ENCODE measurements around the gene KIF5C.

The KIF5C gene

DNA sequence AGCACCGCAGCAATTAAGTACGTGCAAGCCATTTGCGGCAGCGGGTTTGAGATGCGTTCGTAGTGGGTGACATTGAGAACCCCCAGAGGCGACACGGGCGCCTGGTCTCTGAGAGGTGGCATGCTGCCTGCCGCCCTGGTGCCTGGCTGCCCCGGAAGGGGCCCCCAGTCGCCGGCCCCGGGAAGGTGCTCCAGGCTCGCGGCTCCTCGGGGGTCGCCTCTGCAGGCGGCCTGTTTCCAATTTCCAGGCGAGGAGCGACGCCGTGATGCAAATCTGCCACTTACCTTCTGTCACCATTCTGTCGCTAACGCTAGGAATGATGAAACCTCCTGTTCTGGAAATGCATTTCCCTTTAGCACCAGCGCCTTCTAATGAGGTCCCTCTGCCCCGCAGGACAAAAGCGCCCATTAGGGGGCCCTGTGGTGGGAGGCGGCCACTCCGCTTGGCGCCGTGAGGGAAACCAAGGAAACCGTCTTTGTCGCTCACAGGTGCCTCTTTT is 13.0 kb downstream of the KIF5C start:
- no peak for DNase-seq

DNA sequence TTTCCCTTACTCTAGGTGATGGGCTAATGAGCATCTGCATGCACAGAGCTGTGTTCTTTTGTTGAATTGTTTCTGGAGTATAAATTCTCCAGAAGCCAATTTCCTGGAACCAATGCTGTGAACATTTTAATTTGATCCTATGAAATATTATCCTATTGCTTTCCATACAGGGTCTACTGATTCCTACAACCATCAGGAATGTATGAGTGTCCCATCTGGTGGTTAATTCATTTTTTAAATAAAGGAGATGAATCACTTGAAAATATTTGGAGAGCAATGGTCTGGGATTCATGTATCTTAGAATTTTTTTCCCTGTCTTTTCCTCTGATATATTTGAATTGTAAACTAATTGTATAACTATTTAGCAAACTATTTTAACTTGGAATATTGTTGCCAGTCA is 14.0 kb downstream of the KIF5C start:
- DNase-seq, result no peak

DNA sequence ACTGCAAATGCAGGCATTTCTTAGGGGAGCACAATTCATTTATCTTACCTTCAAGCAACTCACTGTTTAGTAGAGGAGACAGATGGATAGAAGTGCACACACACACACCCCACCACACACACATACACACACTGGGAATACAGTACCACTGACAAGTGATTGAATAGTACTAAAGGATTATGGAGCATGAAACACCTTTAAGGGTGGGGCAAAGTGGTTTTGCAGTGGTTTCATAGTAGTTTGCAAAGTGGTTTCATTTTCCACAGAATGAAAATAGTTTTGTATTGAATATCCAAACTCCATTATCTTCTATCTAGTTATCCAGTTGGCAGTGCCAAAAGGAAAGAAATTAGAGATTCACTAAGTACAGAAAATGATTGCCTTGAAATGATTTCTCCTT is 18.9 kb downstream of the KIF5C start:
- DNase-seq, result no peak

DNA sequence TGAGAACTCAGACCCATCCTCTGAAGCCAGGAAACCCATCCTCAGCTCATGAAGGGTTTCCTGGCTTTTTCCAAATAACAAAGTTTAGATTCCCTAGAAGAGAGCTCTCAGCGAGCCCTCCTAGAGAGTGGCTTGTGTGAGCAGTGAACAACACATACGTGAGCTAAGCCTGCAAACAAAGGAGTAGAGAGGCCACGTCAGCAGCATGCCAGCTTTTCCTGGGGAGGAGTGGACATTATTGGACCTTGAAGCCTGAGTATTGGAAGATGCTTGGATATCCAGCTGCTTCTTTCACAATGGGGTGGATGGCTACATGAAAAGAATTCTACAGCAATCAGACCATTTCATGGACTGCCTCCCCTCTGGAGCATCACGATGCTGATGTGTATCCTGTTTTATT is 21.1 kb downstream of the KIF5C start:
- DNase-seq, result peak; percentile 54

DNA sequence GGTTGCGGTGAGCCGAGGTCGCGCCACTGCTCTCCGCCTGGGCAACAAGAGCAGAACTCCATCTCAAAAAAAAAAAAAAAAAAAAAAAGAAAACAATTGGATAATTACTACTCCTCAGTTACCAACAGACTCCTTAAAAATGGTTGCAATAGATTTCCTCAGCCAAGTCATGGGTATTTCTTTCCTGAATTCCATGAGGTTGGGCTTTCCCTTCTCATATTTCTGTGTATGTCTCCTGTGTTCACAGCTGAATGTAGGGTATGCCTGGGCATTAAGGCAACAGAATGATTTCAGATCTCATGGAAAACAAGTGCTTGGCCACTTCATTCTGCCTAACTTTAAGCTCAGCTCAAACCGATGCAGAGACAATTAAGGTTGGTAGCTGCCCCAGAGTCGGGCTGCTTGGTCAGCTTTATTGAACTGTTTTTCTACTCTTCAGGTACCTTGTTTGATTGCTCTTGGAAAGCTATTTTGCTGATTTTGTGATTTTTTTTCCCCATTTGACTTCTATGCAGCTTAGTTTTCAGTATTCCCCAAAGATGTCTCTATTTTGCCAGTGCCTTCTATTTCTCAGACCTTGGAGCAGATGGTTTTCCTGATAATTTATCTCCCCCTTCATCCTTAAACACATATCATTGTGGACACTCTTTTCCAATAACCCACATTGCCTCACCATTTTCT is 24.8 kb downstream of the KIF5C start:
- peak; percentile 10 for DNase-seq

DNA sequence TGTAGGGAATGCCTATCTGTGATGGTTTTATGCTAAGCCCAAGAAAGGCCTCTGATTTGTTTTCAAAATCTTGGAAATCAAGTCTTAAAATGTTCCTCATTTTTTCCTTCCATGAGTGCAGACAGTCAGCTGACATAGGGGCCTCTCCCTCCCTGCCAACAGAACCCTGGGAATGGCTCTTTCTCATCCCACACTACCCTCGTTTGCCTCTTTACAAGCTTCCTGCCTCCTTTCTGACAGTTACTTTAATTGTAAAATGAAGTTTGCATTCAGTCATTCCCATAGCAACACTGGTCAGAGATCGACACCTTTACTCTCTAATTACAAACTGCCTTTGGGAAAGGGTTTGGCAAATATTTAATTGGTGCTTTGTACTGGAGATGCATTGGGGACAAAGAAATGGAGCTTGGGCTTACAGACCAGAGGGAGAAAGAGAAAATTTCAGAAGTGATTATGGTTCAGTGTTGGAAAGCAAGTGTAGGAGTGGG is 25.4 kb downstream of the KIF5C start:
- no peak for DNase-seq

DNA sequence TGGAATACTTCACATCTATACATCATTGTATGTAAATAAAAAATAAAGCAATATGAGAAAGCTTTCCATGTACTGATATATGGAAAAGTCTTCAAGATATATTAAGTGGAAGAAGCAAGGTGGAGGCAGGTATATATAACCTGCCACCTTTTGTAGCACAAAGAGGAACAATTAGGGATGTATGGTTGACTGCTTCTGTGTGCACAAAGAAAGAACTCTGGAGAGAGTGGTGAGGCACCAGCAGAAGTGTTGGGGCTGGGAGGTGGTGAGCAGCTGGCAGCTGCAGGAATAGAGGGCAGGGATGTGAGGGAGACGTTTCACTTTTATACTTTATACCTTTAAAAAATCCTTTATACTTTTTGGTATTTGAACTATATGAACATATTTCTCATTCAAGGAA is 26.1 kb downstream of the KIF5C start:
- peak; percentile 79 for DNase-seq

DNA sequence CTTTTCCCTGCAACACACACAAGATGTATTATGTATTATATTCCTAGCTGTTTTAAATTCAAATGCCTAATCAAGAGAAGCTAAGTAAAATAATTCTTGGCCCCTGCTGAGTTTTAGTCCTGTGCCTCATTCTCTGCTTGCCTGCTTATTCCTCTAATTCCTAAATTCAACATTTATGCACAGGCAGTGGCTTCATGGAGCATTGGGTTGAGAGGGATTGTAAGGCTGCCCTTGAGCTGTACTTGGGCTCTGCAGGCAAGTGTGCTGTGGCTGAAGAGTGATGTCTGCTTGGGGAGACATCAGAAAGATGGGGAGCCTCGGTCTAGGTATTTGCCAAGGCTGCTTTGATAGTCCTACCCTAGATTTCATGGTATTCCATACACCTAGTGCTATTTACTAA is 27.8 kb downstream of the KIF5C start:
- DNase-seq, result no peak

DNA sequence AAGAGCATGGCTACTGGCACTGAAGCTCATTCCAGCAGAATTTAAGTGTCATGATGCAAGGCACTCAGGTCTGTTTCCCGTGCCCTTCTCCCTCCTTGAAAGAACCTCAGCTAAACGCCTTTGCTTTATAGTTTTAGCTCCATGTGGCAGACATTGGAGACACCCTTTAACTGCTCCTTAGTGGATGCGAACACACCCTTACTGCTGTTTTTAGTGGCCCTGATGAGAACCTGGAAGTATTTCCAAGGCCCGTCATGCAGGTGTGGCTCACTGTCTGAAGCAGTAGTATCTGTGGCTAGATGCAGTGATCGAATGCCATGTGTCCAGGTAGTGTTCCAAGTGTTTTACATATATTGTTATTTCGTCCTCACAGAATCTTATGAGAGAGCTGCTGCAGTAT is 28.3 kb downstream of the KIF5C start:
- no peak for DNase-seq

DNA sequence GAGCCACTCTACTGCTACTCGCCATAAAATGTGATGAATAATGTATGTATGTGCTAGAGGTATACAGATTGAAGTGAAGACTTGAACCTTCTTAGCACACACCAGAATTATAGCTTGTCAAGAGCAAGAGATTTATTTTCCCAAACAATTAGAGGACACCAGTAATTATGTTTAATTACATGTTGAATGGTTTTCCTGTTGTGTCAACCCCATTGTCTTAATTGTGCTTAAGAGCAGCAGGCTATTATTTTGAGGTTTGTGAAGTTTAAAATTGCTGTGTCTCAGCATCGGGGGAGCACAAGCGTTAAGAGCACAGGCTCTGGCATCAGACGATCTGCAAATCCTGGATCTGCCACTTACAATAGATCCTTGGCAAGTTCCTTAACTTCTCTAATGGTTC is 29.0 kb downstream of the KIF5C start:
- DNase-seq, result no peak

DNA sequence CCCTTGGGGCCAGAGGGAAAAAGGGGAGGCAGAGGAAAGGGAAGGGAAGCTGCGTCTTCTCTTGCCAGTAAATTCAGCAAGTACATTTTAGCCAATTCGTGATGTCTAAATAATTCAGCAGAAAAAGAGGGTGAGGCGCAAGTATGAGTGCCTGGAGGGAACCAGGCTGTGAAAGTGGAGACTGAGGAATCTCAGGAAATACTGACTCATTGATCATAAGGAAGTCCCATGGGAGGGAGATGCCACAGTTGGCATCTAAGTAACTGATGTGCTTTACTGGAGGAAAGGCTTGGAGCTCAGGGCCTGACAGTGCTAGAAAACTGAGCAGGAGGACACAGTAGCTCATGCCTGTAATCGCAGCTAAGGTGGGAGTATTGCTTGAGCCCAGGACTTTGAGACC is 31.1 kb downstream of the KIF5C start:
- DNase-seq, result no peak

DNA sequence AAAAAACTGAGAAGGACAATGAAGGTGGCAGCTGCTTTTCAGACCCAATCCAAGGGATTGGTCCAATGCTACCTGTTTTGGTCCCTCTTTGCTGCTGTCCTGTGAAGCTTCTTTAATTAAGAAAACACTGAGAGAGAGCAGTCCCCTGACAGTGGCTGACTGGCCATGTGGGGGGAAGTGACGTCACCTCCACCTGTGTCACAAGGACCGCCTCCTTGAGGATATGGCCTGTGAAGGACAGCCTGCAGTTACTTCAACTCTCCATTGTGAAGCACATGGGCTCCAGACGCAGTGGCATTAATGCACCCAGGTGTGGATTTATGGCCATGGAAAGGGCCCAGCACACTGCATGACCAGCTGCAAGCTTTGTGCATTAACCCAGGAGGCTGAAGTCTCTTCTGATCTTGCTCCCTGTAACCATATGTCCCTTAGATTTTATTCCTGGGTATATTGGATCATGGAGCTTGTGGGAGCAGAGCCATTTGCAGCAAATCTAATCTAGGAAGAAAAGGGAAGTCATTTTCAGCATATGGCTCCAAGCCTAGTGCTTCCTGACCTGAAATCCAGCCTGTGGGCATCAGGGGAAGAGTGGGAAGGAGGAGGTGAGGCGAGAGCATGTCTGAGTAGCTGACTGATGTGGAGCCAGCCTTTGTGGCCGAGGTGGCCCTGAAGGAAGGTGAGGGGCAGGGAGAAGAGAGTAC is 32.2 kb downstream of the KIF5C start:
- DNase-seq, result no peak

DNA sequence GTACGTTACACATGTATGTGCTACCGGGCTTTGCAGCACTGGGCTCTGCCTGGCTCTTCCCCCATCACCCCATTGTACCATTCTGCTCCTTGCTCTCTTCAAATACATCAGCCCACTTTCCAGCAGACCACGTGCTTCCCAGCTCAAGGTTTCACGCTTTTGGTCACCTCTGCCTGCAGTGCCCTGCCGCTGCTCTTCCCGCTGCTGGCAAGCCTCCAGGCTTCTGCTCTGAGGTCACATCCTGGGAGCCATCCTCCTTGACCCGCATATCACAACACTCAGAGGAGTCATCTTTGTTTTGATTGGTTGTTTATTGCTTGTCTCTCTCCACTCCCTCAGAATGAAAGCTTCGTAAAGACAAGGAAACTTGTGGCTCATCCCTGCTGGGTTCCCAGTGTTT is 34.1 kb downstream of the KIF5C start:
- peak; percentile 74 for DNase-seq

DNA sequence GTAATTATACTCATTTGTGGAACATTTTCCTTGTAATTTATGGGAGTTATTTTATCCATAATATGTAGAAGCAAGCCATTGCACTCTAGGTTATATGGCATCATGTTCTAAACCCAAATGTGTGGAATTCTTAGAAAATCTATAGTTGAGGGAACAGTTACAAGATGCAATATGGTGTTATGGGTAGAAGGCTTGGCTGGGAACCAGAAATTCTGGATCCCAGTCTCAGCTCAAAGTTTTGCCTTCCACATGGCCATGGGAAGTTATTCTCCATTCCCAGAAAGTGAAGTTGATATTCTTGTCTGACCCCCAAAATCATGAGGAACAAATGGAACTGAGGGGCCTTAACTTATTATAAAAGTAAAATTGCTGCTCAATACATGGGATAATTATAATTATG is 38.0 kb downstream of the KIF5C start:
- DNase-seq, result no peak

DNA sequence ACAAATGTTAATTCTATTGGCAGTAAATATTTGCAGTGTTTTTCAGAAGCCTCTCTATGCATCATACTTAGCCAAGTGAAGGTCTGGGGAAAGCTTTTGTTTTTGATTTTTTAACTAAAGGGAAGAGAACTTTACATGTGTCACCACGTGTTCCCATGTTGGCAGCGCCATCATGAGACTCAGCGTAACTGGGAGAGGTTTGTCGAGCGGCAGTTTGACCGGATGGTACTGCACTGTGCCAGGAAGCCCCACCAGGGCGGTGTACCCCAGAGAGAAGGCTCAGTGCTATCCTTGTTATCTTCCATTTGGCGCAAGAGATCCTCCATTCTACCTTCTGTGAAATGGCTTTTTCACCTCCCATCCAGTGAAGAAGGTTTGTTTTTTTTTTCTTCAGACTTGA is 38.5 kb downstream of the KIF5C start:
- DNase-seq, result no peak

DNA sequence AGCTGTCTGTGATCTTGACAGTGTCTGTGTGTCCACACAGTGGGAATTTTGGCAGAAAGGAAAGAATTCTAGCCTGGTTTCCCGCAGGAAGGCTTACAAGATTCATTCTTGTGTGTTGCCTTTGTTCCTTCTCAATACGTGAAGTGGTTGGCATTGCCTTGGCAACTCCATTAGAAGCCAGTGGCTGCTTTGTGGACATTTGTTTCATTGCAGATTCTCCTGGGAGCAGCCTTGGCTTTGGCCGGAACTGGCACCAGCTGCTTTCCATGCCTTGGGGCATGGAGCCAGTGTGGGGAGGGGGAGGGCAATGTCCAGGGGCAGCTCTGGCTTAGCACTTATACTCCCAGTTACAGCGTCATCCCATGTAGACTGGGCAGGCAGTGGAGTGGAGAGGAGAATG is 39.4 kb downstream of the KIF5C start:
- DNase-seq, result peak; percentile 12

DNA sequence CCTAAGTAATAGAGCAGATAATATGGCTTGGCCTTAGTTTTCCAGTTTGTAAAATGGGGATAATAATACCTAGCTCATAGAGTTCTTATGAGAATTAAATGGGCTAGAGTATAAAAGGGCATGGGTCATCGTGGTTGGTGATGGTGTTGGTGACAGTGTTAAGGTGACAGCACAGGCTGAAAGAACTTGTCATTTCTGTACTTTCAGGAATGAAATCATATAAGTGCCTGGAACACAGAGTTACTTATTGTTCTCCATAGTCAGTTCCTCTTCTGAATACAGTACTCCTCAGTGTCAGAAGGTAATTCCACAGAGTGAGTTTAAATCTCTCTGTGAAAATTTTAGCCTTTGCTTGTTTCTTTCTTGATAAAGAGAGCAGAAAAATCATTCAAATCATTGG is 42.4 kb downstream of the KIF5C start:
- DNase-seq, result no peak

DNA sequence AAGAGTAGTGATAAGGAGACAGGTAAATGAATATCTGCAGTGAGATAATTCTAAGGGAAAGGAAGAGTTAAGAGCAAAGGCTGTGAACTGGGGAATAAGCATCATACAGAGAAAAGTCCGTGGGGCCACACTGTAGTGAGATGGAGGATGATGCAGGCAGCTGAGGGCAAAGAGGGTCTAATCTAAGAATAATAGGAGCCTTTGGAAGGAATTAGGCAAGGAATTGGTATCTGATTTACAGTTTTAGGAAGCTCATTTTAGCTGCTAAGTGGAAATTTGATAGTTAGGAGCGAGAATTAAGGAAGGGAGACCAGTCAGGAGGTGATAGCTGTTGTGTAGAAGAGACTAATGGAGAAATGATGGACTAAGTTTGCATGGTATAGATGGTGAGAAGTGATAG is 43.5 kb downstream of the KIF5C start:
- no peak for DNase-seq

DNA sequence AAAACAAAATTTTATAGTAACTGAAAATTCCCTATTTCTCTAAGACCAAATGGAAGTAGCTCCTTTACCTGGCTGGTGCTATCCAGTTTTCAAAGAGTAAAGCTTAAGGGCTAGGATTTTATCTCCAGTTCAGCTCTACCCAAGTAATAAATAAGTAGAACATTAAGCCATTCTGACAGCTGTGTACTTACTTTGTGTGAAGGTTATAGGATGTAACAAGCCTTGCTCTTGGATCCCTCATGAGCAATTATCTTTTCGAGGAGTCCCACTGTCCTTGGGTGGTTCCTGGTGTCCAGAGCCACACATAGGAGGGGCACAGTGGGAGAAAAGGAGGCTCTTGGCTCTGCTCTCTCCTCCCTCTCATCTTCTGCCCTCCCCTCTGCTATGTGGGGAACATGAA is 45.5 kb downstream of the KIF5C start:
- no peak for DNase-seq

DNA sequence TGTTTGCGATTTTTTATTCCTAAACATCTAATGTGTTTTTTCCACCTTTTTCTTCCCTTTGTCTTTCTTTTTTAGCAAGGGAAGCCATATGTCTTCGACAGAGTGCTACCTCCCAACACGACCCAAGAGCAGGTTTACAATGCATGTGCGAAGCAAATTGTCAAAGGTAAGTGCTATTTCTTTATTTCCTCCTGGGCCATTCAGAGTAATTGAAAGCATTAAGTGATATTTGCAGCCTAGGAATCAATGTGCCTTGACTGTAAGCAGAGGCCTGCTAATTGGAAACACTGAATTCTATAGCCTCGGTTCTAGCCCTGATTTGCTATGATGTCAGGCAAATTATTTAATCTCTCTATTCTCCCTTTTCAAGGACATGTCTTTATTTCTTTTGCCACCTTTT is 47.0 kb downstream of the KIF5C start:
- DNase-seq, result no peak

DNA sequence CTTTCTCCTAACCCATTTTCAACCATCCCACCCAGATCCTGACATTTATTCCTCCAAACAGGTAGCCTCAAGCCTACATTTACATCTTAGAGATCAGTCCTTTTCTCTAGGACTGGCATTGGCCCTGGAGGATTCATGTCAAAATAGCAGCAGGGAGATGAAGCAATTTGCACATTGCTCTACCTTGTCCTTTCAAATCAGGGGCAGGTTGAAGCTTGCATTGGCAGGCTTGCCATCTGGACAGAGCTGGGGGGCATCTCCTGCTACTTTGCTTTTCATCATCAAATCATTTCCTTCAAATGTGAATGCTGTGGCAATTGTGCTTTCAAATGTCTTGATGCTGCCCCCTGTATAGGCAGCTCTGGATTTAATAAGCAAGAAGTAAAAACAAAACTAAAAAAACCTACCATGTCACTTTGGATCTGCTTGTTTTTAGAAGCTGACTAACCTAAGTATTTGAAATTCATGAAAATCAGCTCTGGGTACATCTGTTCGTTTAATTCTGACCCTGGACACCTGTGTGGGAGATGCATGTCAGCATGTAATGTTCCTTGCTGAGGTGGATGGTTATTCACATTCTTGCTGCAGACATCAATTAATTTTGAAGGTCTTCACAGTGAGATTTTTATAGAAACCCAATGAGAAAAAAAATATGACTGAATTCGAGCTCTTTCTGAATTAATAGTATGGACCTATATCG is 47.9 kb downstream of the KIF5C start:
- DNase-seq, result no peak

DNA sequence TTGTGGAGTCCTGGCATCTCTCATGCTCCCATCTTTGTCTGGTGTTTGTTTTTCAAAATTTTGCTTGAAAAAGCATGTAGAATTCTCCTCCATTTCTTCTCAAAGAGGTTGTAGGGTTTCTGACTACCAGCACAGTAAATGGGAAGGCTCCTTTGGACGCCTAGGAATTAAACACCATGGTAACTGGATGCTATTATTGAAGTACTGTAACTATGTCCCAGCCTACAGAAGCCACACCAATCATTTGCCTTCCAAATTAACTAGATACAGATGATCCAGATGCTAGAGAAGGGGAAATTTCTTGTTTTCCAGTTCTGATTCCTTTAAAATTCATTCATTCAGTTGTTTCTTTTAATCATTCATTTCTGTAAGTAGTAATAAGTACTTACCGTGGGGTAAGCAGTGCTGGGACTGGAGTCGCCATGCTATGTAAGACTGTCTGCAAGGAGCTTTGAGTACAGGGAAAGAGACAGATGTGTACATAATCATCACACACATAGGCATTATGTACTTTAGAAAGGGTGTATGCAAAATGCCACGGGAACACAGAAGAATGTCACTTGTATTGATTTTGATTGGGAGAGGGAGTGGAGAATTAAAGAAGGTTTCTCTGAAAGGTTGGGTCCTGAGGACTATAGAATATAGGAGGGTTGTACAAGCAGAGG is 49.6 kb downstream of the KIF5C start:
- DNase-seq, result no peak

DNA sequence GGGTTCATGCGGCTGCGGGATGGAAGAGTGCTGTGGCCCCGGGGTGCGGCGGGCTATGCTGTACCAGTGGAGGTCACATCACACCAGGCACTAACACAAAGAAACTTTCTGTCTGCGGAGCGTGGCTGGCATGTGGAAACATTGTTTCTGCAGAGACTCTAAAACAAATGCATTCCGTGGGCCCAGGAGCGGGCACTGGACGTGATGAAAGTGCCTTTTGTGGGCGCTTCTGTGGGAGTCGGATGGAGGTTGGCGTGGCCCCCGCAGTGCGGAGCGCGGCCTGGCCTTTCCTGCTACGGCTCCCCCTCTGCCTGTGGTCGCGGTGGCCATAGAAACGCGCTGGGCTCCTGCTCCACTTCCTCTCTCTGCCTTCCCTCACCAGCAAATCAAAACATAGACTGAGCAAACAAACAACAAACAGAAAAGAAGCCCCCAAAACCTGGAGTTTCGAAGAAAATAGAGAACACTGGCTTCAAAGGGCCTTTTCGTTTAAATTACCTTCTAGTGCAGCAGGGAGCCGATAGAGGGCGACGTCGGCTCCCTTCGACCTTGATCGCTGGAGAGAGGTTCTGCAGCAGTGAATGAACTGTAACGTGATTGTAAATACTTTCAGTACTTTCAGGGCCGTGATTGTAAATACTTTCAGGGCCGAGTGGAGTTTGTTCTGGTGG is 51.4 kb downstream of the KIF5C start:
- DNase-seq, result peak; percentile 26

Measured in NCI-H510A treated with DMSO at 0.1 percent for 48 hours (cell line).